OCI-LY7 (cell line): Measurements from ENCODE around the gene CREG2.

Source experiments
- EZH2phosphoT487 ChIP-seq: fragments of 200-600 bp; sonication (generic); IDR thresholded peaks from 2 replicates; pipeline ENCODE4 v1.6.1; 2018; ENCODE audit warnings: low read depth, borderline replicate concordance, mild to moderate bottlenecking, mixed run types, antibody characterized with exemption, low read length, moderate library complexity, mixed read lengths
- TF ChIP-seq, protein P1 (sequence below): fragments of 200-600 bp; sonication (generic); conservative IDR thresholded peaks from 2 replicates; pipeline ENCODE4 v1.5.1; 2014; ENCODE audit warnings: mild to moderate bottlenecking, antibody characterized with exemption, low read length, moderate library complexity, mixed read lengths

DNA sequence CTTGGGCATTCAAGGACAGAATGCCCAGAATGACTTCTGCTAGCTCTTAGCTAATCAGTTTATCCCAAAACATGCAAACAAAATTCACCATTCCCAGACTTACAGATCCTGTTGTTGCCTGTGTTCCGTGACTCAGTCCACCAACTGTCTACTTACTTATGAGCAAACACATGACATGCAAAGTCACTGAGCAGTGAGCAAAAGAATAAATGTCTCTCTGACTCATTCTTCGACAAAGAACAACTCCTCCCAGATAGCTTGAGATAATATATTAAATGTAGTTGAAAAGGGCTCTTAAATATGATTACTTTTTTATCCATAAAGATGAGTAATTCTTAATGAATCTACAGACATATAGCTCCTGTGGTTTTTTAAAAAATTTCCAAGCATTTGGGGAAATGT is 9.0 kb upstream of the CREG2 start:
- TF ChIP-seq, protein P1, sequence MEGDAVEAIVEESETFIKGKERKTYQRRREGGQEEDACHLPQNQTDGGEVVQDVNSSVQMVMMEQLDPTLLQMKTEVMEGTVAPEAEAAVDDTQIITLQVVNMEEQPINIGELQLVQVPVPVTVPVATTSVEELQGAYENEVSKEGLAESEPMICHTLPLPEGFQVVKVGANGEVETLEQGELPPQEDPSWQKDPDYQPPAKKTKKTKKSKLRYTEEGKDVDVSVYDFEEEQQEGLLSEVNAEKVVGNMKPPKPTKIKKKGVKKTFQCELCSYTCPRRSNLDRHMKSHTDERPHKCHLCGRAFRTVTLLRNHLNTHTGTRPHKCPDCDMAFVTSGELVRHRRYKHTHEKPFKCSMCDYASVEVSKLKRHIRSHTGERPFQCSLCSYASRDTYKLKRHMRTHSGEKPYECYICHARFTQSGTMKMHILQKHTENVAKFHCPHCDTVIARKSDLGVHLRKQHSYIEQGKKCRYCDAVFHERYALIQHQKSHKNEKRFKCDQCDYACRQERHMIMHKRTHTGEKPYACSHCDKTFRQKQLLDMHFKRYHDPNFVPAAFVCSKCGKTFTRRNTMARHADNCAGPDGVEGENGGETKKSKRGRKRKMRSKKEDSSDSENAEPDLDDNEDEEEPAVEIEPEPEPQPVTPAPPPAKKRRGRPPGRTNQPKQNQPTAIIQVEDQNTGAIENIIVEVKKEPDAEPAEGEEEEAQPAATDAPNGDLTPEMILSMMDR = no peak
- TF ChIP-seq EZH2phosphoT487 = no peak
